Ovary (tissue), 9 donors: Measurements from ENCODE around the gene BAIAP2L2. TPM values are rescaled to one million over a fixed set of nuclear protein-coding genes. Genes with fewer than 3 reads are reported as not detected.
A peak's percentile ranks its signal among the peaks of the same experiment; 100 is the strongest.
"Not testable (repeated sequence)": the region's sequence is repeated elsewhere in the genome, so short reads cannot be mapped to it uniquely, and the experiment has no call there.

ENCODE experiments used
- DNase-seq, 5 donors: peaks; one replicate each; pipeline ENCODE4 v3.0.0-alpha.2; 2019 to 2020
- H3K27ac ChIP-seq, 2 donors: fragments of 200-600 bp; one replicate each; pipeline versions ENCODE4 v1.5.1 to v1.8.0; 2019 to 2022
- H3K27me3 ChIP-seq: fragments of 200-600 bp; one replicate; pipeline ENCODE4 v1.8.0; 2022
- H3K36me3 ChIP-seq: fragments of 200-600 bp; sonication (generic); one replicate; pipeline ENCODE4 v1.5.1; 2019
- H3K4me1 ChIP-seq: one replicate; pipeline ENCODE4 v1.8.1; 2013; ENCODE audit warnings: mild to moderate bottlenecking, moderate library complexity; ENCODE audit not compliant: insufficient read depth
- H3K4me3 ChIP-seq: fragments of 200-600 bp; sonication (generic); one replicate; pipeline ENCODE4 v1.5.1; 2017
- H3K9me3 ChIP-seq, 2 donors: fragments of 200-600 bp in 1 of 2; sonication (generic) in 1 of 2; one replicate each; pipeline versions ENCODE4 v1.5.1 to v1.8.1; 2013 to 2019; ENCODE audit warnings: mild to moderate bottlenecking in 1 of 2, moderate library complexity in 1 of 2
- EP300 ChIP-seq: sonication (generic); formaldehyde crosslinking; IDR thresholded peaks from one replicate; pipeline ENCODE4 v1.6.1; 2017; ENCODE audit warnings: antibody characterized with exemption
- POLR2A ChIP-seq: fragments of 450-650 bp; IDR thresholded peaks from one replicate; pipeline ENCODE4 v1.6.1; 2017; ENCODE audit warnings: antibody characterized with exemption, mild to moderate bottlenecking, moderate library complexity
- WGBS, 3 donors: extraction: QIAGEN DNeasy Blood & Tissue Kit in 1 of 3; methylation state at CpG; one replicate each; pipeline versions ENCODE4 v1.1.5 to v1.1.7; 2013 to 2017; 5-methylcytosine and 5-hydroxymethylcytosine counted together
- intact Hi-C, 4 donors: fragments of 100-400 bp; cut with DNase I; formaldehyde crosslinking; loops; one replicate each; pipeline versions ENCODE4 v1.11.0 to v1.15.1; 2022 to 2023
- polyA plus RNA-seq, 2 donors: library from polyadenylated mRNA; stranded (reverse); fragments of 200-250 nt in 1 of 2; fragments of 350-450 nt in 1 of 2; fragmentation: Illumina TruSeq in 1 of 2; extraction: RNeasy Lipid Tissue Mini Kit (QIAGEN cat#74804) in 1 of 2; gene quantifications; one replicate each; pipeline ENCODE4 v1.2.3, GENCODE V29; 2013 to 2014
- total RNA-seq, 7 donors: library from RNA; depleted of rRNA in 2 of 7; stranded (reverse); fragments of >200 nt in 2 of 7; fragmentation: NEBNext Ultra II Directional in 3 of 7; extraction: Animal tissue kit (Norgen Biotek cat#: 25700) in 3 of 7; gene quantifications; one replicate each; pipeline versions ENCODE4 v1.1.0 to v1.2.4, GENCODE V29; 2016 to 2023
- TF ChIP-seq, protein P1 (sequence below), 3 donors: fragments of 450-650 bp in 2 of 3; fragments of 200-600 bp in 1 of 3; IDR thresholded peaks; one replicate each; pipeline versions ENCODE4 v1.5.1 to v1.8.0; 2016 to 2022; ENCODE audit warnings: antibody characterized with exemption in 3 of 3, mild to moderate bottlenecking in 1 of 3
- donor health status: DM: no; HTN: no; CAD: no; lungs with moderate emphysema.
- donor health status: DM: no; HTN: no; CAD: no.
- donor health status: Bipolar disorder and iron deficiency.
- donor health status: DM: yes; HTN: yes; CAD: no.
- donor health status: DM: no; HTN: no; CAD: no.
- donor health status: DM: yes; HTN: yes; CAD: no.

Gene BAIAP2L2
- total and polyA plus RNA-seq, 9 donors, result 0.40 to 3.1 (median 1.2) TPM; not detected in 1

DNA sequence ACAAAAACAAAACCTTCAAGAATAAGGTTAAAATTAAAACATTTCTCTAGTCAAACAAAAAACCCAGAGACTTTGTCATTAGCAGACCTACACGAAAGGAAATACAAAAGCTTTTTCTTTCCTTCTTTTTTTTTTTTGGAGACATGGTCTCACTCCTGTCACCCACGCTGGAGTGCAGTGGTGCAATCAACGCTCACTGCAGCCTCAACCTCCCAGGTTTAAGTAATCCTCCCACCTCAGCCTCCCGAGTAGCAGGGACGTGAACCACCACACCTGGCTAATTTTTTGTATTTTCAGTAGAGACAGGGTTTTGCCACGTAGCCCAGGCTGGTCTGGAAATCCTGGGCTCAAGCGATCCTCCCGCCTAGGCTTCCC, 40.6 kb upstream of the BAIAP2L2 start:
- H3K9me3 ChIP-seq, result no peaks in the 10 kb centered on the region
- 92 to 94% (median 92%) methylated on average over 8 of the region's 8 CpGs for WGBS, 3 donors
- peak in 1 of 5 donors; percentile 1 for DNase-seq

DNA sequence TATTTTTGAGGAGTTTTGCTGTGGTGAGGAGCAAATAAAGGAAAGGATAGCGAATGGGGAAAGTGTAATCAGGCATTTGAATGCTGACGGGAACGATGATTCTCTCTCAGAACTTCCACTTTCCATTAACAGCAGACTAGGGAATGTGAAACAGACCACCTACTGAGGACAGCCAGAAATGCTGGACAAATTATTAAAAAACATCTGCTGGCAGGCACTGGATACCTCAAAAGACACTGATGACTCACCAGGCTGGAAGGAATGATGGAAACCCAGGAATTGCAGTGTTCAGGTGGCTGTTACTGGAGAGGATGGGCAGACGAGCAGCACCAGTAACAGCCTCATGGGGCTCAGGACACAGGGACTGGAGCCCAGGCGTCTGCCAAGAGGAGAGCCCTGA, 37.8 kb upstream of the BAIAP2L2 start:
- peak in 1 of 5 donors; percentile 2 for DNase-seq
- intact Hi-C loops, result no loop called here
- H3K4me3 ChIP-seq, result no peak overlapping the region
- no peak overlapping the region for H3K27ac ChIP-seq
- H3K9me3 ChIP-seq, result no peaks in the 10 kb centered on the region
- no peaks in the 10 kb centered on the region for H3K36me3 ChIP-seq
- no peaks in the 10 kb centered on the region for H3K27me3 ChIP-seq
- H3K4me1 ChIP-seq, result no peaks in the 10 kb centered on the region
- TF ChIP-seq, protein P1, sequence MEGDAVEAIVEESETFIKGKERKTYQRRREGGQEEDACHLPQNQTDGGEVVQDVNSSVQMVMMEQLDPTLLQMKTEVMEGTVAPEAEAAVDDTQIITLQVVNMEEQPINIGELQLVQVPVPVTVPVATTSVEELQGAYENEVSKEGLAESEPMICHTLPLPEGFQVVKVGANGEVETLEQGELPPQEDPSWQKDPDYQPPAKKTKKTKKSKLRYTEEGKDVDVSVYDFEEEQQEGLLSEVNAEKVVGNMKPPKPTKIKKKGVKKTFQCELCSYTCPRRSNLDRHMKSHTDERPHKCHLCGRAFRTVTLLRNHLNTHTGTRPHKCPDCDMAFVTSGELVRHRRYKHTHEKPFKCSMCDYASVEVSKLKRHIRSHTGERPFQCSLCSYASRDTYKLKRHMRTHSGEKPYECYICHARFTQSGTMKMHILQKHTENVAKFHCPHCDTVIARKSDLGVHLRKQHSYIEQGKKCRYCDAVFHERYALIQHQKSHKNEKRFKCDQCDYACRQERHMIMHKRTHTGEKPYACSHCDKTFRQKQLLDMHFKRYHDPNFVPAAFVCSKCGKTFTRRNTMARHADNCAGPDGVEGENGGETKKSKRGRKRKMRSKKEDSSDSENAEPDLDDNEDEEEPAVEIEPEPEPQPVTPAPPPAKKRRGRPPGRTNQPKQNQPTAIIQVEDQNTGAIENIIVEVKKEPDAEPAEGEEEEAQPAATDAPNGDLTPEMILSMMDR (IDR thresholded peaks at IDR 0.05), result no peak
- TF ChIP-seq POLR2A, result no peak
- TF ChIP-seq EP300, result no peak
- WGBS, 3 donors, result 67 to 78% (median 76%) methylated on average over 5 of the region's 5 CpGs

More for the DNA sequence above, 40.6 kb upstream of the BAIAP2L2 start:
- intact Hi-C loops, result no loop called here
- H3K27ac ChIP-seq, result no peak overlapping the region
- no peak overlapping the region for H3K4me3 ChIP-seq
- H3K27me3 ChIP-seq, result no peaks in the 10 kb centered on the region
- H3K4me1 ChIP-seq, result no peaks in the 10 kb centered on the region
- TF ChIP-seq POLR2A, result no peak
- TF ChIP-seq, protein P1 (IDR thresholded peaks at IDR 0.05), result no peak
- no peak for TF ChIP-seq EP300
- H3K36me3 ChIP-seq, result no peaks in the 10 kb centered on the region

DNA sequence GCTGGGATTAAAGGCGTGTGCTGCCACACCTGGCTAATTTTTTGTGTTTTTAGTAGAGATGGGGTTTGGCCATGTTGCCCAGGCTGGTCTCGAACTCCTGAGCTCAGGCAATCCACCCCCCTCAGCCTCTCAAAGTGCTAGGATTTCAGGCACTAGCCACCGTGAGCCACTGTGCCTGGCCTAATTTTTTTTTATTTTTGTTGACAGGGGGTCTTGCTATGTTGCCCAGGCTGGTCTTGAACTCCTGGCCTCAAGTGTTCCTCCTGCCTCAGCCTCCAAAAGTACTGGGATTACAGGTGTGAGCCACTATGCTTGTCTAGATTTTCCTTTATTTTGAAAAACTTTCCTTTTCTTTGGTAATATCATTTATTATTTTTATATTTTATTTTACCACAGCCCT, 35.7 kb upstream of the BAIAP2L2 start:
- not testable (repeated sequence) for DNase-seq

DNA sequence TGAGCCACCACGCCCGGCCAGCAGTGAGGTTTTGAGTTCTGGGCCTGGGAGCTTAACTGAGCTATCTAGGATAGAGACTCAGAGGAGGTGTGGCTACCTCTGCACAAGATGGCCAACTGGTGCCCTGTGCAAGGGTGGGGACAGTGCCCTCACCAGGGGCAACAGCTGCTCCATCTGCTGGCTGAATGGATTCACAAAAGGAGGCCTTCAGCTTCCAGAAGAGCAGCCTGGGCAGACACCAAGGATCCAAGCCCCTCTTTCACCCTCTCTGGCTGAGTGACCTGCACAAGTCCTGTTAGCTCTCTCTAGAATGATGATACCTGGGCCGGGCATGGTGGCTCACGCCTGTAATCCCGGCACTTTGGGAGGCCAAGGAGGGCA, 33.5 kb upstream of the BAIAP2L2 start:
- TF ChIP-seq, protein P1 (IDR thresholded peaks at IDR 0.05), result no peak
- TF ChIP-seq EP300 (no peak), POLR2A (no peak)
- Histone ChIP-seq H3K4me1 (no peaks in the 10 kb centered on the region), H3K27ac (no peak overlapping the region), H3K27me3 (no peaks in the 10 kb centered on the region), H3K9me3 (no peaks in the 10 kb centered on the region), H3K4me3 (no peak overlapping the region), H3K36me3 (no peaks in the 10 kb centered on the region)
- DNase-seq, result no peak
- WGBS, 3 donors, result 96 to 100% (median 98%) methylated on average over 5 of the region's 5 CpGs
- intact Hi-C loops, result no loop called here

More for the DNA sequence above, 35.7 kb upstream of the BAIAP2L2 start:
- H3K27me3 ChIP-seq, H3K27ac ChIP-seq, H3K4me3 ChIP-seq, intact Hi-C loops, H3K4me1 ChIP-seq, H3K36me3 ChIP-seq, H3K9me3 ChIP-seq: not testable (repeated sequence)
- 93 to 97% (median 94%) methylated on average over 3 of the region's 3 CpGs for WGBS, 3 donors

DNA sequence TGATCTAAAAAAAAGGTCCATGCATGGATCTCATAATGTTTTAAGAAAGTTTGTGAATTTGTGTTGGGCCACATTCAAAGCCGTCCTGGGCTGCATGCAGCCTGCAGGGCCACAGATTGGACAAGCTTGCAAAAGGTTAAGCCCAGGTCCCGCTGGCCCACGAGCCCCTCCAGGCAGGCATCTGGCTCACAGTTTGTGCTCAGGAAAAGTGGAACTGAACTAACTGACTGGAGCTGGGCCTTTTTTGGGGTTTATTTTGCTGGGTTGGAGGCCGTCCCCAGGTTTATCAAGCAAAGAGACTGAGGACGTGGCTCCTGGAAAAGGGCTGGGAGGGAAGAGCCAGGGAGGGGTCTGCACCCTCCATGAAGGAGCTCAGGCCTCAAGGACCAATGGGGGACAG, 32.1 kb upstream of the BAIAP2L2 start:
- 90 to 94% (median 92%) methylated on average over 5 of the region's 5 CpGs for WGBS, 3 donors
- H3K27me3 ChIP-seq, result no peaks in the 10 kb centered on the region
- intact Hi-C loops, result no loop called here
- H3K4me3 ChIP-seq, result no peak overlapping the region
- H3K27ac ChIP-seq, result no peak overlapping the region
- H3K36me3 ChIP-seq, result no peaks in the 10 kb centered on the region
- DNase-seq, result no peak
- TF ChIP-seq, protein P1 (IDR thresholded peaks at IDR 0.05), result no peak
- TF ChIP-seq EP300, result no peak
- no peak for TF ChIP-seq POLR2A
- no peaks in the 10 kb centered on the region for H3K4me1 ChIP-seq
- no peaks in the 10 kb centered on the region for H3K9me3 ChIP-seq
